ENCODE measurements around the gene SNW1.
A peak's percentile ranks its signal among the peaks of the same experiment; 100 is the strongest.

SNW1 gene

DNA sequence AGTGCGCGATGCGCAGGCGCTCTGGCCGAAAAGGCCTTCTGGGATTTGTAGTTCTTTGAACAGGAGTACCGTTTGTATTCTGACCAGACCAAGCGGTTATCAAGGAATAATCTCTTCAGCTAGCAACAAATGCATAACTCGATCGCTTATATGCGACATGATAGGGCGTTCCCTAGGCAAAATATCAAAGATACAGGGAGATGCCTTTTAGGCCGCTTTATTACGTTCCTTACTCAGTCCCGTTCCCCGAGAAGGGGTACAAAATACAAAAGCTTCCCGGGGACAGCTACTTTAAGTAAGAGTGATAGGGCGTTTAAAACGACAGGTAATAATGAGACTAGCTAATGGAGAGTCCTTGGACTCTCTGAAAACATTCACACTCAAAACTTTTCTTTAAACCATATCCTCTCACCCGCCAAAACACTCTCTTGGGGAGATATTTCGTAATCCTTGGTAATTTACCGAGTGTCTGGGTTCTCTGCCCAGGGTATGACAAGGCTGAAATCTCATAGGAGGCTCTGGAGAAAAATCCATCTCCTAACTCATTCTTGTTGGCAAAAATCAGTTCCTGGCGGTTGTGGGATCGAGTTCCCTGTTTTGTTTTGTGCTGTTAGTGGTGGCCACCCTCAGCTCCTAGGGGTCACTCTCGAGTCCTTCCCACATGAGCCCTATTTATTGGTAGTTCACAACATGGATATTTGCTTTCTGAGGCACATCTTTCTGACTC lies 412 bp upstream of the SNW1 start:
- no peak for TF ChIP-seq GATA3 (IDR thresholded peaks at IDR 0.05; ENCODE audit: low read depth, low read length)
- TF ChIP-seq GATA2 (IDR thresholded peaks at IDR 0.05; ENCODE audit: low read depth, low read length), result peak; percentile 67; the same call in 1 of the 2 replicates

GRCh38 chr14:77752799-77753516 lies 8.0 kb downstream of the SNW1 start:
- TF ChIP-seq GATA3 (IDR thresholded peaks at IDR 0.05; ENCODE audit: low read depth, low read length) (no peak), GATA2 (IDR thresholded peaks at IDR 0.05; ENCODE audit: low read depth, low read length) (no peak)

- no peak for TF ChIP-seq GATA3 (IDR thresholded peaks at IDR 0.05; ENCODE audit: low read depth, low read length)
- no peak for TF ChIP-seq GATA2 (IDR thresholded peaks at IDR 0.05; ENCODE audit: low read depth, low read length)
These were observed 8.7 kb downstream of the SNW1 start for GRCh38 chr14:77752266-77752665.

GRCh38 chr14:77746064-77746702 lies 14.8 kb downstream of the SNW1 start:
- TF ChIP-seq GATA2 (IDR thresholded peaks at IDR 0.05; ENCODE audit: low read depth, low read length) (no peak), GATA3 (IDR thresholded peaks at IDR 0.05; ENCODE audit: low read depth, low read length) (no peak)

- TF ChIP-seq GATA2 (IDR thresholded peaks at IDR 0.05; ENCODE audit: low read depth, low read length) (no peak), GATA3 (IDR thresholded peaks at IDR 0.05; ENCODE audit: low read depth, low read length) (no peak)
These were observed 19.5 kb downstream of the SNW1 start for GRCh38 chr14:77741438-77741837.

DNA sequence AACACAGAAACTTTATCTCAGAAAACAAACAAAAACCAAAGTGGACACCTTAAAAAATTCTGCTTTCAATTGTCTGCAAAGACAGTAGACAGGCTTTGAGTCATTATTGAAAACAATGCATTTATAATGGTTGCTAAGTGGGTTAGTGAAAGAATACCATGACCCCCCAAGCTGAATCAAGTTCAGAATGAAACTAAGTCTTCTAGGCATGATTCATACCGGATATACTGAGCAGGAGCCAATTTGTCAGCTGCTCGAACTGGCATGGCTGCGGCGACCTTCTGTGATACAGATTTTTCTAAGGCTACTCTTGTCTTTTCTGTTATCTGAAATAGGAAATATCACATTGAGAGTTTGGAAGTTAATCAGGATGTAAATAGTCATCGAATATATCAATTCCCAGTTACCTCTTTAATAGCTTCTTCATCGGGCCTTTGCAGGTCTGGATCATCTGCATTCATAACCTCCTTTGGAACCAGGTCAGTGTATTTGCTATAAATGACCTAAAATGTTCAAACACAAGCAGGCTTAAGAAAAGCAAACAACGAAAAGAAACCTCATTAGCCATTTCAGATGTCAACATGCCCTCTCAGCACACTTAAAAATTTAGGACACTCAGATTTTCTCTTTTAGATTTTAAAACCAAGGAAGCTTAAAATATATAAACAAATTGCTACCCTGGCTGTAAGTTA lies 22.3 kb downstream of the SNW1 start:
- TF ChIP-seq GATA3 (IDR thresholded peaks at IDR 0.05; ENCODE audit: low read depth, low read length) (no peak), GATA2 (IDR thresholded peaks at IDR 0.05; ENCODE audit: low read depth, low read length) (no peak)

- TF ChIP-seq GATA2 (IDR thresholded peaks at IDR 0.05; ENCODE audit: low read depth, low read length) (no peak), GATA3 (IDR thresholded peaks at IDR 0.05; ENCODE audit: low read depth, low read length) (no peak)
These were observed 29.9 kb downstream of the SNW1 start for GRCh38 chr14:77730976-77731497.

- TF ChIP-seq GATA3 (IDR thresholded peaks at IDR 0.05; ENCODE audit: low read depth, low read length) (no peak), GATA2 (IDR thresholded peaks at IDR 0.05; ENCODE audit: low read depth, low read length) (no peak)
These were observed 38.7 kb downstream of the SNW1 start for GRCh38 chr14:77722301-77722700.

DNA sequence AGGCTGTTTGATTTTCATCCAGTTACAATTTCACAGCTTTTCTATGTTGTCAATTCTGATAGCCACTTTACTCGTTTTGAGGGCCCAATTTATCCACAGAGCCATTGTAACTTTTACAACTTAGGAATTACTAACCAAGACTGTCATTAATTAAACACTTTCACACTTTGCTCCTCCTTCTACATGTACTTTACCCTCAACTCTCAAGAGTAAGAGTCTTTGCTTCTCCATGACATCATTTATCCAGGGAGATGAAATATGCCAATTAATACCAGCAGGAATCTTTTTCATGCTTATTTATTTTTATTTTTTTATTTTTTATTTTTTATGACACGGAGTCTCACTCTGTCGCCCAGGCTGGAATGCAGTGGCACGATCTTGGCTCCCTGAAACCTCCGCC lies 39.5 kb downstream of the SNW1 start:
- no peak for TF ChIP-seq GATA2 (IDR thresholded peaks at IDR 0.05; ENCODE audit: low read depth, low read length)
- no peak for TF ChIP-seq GATA3 (IDR thresholded peaks at IDR 0.05; ENCODE audit: low read depth, low read length)

- TF ChIP-seq GATA2 (IDR thresholded peaks at IDR 0.05; ENCODE audit: low read depth, low read length), result no peak
- TF ChIP-seq GATA3 (IDR thresholded peaks at IDR 0.05; ENCODE audit: low read depth, low read length), result no peak
These were observed 43.2 kb downstream of the SNW1 start for GRCh38 chr14:77717608-77718305.

- TF ChIP-seq GATA3 (IDR thresholded peaks at IDR 0.05; ENCODE audit: low read depth, low read length) (no peak), GATA2 (IDR thresholded peaks at IDR 0.05; ENCODE audit: low read depth, low read length) (no peak)
These were observed 46.0 kb downstream of the SNW1 start for GRCh38 chr14:77714926-77715325.

DNA sequence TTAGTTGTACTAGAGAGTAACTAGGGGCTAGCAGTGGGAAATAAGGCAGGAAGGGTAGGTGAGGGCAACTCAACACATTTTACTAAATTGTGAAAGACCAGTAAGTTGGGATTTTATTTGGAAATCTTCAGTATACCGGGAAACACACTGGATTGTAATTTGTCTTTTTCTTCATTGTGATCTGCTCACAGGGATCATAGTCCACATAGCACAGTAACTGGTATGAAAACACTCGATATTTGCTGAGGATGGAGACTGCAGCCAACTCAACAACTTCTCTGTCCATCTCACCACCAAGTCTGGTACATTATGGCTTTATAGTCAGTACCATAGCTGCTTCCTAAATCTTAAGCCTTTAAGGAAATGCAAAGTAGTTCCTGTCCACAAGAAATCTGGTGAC lies 50.6 kb downstream of the SNW1 start:
- TF ChIP-seq GATA2 (IDR thresholded peaks at IDR 0.05; ENCODE audit: low read depth, low read length) (no peak), GATA3 (IDR thresholded peaks at IDR 0.05; ENCODE audit: low read depth, low read length) (no peak)

GRCh38 chr14:77709412-77709811 lies 51.5 kb downstream of the SNW1 start:
- no peak for TF ChIP-seq GATA2 (IDR thresholded peaks at IDR 0.05; ENCODE audit: low read depth, low read length)
- TF ChIP-seq GATA3 (IDR thresholded peaks at IDR 0.05; ENCODE audit: low read depth, low read length), result no peak
